ENCODE measurements around the gene LETM1.

LETM1 gene

GRCh38 chr4:1871471-1872021, 15.6 kb upstream of the LETM1 start:
- peak; percentile 89 for DNase-seq

DNA sequence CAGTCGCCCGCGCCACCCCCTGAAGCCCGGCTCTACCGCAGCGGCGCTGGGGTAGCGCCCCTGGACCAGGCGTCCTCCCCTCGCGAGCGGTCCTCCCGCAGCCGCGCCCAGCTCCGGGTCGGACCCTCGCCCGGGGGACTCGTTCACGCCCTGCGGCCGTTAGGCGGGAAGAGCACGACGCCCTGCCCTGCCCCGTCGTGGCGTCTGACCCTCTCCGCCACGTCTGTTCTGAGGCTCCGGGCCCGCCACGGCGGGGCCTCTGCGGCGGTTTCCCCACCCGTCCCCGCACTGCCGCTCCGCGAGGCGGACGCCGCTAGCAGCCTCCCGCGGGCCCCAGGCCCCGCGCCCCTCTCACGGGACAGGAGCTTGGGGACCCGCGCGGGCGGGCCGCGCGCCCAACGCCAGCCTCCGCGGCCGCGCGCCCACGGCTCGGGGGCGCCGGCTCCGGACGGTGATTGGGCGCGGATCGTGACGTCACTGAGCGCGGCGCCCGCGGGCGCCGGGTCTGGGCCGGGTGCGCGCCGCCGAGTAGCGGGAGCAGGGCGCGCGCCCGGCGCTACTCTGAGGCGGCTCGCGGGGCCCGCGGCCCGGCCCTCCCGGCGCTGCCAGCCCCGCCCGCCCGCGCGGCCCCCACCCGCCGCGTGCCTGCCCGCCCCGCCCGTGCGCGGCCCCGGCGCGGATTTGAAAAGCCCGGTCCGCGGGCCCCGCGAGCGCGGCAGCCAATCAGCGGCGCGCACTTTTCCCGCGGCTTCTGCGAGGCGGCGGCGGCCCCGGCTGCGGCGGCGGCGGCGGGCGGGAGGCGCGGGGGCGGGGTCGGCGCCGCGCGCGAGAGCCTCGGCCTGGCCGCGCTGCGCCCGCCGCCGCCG, 14.9 kb upstream of the LETM1 start, which contains the start of gene NSD2:
Gene NSD2 (plus strand): TSS at position 816 of the 866 bp plus-strand sequence. CDS start 29,262 bp downstream, outside the sequence.
- DNase-seq: peak; percentile 100

DNA sequence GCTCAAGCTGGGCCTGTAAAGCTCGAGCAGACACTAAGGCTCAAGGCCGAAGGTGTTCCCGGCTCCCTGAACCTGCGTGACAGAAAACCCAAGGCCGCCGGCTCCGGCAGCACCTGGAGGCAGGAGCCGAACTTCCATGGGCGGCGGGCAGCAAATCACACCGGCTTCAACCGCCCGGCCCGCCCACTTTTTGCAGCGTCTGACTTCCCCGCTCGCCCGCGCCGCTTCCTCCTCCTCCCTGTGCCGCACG, 14.3 kb upstream of the LETM1 start:
- peak; percentile 99 for DNase-seq

- no peak for DNase-seq
Observed at GRCh38 chr4:1869530-1870327, 13.8 kb upstream of the LETM1 start.

DNA sequence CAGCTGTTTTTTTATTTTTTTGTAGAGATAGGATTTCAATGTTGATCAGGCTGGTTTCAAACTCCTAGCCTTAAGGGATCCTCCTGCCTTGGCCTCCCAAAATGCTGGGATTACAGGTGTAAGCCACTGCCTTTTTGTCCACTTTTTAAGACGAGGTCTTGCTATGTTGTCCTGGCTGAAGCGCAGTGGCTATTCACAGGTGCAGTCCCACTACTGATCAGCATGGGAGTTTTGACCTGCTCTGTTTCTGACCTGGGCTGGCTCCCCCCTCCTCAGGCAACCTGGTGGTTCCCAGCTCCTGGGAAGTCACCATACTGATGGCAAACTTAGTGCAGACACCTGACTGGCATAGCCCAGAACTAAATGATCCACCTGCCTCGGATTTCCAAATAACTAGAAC, 13.0 kb upstream of the LETM1 start:
- no peak for DNase-seq

DNA sequence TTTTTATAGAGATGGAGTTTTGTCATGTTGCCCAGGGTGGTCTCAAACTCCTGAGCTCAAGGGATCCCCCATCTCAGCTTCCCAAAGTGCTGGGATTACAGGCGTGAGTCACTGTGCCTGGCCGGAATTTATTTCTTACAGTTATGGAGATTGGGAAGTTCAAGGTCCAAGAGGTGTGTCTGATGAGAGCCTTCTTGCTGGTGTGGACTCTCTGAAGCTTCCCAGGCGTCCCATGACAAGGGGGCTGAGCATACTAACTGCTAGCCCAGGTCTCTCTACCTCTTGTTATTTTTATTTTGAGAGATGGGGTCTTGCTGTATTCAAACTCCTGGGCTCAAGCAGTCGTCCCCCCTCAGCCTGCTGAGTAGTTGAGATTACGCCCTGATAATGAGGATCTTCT, 12.3 kb upstream of the LETM1 start:
- no peak for DNase-seq

GRCh38 chr4:1866189-1866661, 10.3 kb upstream of the LETM1 start:
- DNase-seq: peak; percentile 91

GRCh38 chr4:1864076-1865008, 8.4 kb upstream of the LETM1 start:
- no peak for DNase-seq

GRCh38 chr4:1863297-1864033, 7.5 kb upstream of the LETM1 start:
- DNase-seq: no peak

DNA sequence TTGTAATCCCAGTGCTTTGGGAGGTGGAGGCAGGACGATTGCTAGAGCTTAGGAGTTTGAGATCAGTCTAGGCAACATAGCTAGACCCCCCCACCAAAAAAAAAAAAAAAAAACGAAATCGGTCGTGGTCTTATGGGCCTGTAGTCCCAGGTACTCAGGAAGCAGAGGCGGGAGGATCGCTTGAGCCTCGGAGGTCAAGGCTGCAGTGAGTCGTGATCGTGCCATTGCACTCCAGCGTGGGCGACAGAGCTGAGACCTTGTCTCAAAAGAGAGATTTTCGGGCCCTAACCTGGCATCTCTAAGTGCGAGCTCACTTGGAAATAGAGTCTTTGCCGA, 7.0 kb upstream of the LETM1 start:
- DNase-seq: no peak

DNA sequence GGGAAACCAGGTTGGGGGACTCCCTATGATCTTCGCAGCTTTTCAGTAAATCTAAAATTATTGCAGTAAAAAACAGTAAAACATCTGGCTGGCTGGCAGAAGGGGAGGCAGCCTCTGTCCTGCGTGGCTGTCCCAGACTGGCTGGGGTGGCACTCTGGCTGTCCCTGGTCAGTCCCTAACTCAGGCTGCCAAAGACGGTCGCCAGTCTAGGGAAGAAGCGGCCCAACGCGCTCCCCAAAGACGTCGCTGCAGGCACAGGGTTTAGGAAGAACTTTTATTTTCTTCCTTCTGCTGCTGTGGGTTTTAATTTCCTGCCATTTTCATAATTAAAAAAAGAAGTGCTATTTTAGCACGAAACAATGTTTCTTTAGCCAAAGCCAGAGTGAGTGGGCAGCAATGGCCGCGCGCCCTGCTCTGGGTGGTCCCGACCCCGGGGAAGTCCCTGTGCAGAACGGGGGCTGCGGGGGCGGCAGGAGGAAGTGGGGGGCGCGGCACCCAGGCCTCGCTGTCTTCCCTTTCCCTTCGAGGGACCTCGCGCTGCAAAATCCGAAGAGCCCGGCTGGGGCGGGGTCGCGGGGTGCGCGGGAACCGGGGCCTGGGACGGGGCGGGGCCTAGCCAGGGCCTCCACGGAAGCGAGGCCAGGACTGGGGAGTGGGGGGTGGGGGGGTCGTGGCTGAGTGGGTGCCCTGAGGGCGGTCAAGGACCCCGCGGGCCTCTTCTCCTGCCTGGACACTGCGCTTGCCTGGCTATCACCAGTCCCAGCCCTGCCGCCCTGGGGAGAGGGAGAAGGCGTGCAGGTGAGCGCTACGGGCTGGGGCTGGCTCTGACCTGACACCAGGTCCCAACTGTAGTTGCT, 6.3 kb upstream of the LETM1 start:
- peak; percentile 71 for DNase-seq

DNA sequence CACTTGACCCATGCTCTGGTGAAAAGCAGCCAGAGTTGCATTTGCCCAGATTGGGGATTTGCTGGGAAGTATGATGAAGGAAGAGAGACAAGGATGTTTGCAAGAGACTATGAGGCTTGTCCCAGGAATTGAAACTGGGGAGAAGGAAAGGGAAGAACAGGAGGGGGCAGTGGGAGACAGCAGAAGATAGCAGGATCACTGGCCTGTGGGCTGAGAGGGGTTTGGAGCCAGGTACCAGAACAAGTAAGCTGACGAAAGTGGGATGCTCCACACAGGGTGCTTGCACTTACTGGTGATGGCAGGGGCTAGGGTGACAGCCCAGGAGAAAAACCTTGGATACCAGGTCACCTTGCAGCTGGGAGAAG, 3.4 kb upstream of the LETM1 start:
- no peak for DNase-seq

GRCh38 chr4:1857931-1858330, 2.0 kb upstream of the LETM1 start:
- DNase-seq: no peak

- peak; percentile 74 for DNase-seq
Observed at GRCh38 chr4:1856943-1857699, 1.2 kb upstream of the LETM1 start.

- DNase-seq: peak; percentile 80
Observed at GRCh38 chr4:1855333-1856070, 454 bp downstream of the LETM1 start.

DNA sequence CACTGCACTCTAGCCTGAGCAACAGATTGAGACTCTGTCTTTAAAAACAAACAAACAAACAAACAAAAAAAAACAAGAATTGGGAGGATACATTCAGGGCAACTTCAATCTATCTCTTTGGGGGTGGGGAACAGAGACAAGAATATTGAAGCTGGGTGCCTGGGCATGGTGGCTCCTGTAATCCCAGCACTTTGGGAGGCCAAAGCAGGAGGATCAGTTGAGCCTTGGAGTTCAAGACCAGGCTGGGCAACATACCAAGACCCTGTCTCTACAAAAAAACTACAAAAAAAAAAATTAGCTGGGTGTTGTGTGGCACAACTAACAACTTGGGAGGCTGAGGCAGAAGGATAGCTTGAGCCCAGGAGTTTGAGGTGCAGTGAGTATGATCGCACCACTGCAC, 1.2 kb downstream of the LETM1 start:
- DNase-seq: no peak

DNA sequence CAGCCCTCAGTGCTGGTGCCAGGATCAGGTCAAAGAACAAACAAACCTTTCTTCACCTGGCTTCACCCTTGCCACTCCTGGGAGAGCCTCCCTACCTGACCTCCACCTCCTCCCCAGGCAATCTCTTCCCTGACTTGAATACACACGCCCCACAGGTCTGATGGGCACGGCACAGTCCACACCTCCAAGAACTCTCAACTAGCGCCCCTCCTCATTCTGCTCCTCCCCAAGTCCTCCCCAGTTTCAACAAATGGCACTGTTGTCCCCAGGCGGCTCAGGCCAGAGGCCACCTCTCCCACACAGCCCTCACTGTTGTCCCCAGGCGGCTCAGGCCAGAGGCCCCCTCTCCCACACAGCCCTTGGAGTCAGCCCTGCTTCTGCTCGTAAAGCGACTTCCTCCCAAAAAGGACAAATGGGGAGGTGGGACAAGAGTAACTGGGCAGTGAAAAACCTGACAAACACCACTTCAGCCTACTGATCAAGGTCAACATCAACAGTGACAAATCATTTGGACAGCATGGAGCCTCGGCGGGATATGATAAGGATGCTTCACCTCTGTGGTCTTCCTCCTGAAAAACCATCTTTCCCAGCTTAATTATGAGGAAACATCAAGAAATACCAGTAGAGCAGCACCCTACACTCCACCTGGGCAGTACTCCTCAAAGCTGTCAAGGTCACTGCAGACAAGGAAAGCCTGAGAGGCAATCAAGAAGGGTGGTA, 2.9 kb downstream of the LETM1 start:
- DNase-seq: no peak

DNA sequence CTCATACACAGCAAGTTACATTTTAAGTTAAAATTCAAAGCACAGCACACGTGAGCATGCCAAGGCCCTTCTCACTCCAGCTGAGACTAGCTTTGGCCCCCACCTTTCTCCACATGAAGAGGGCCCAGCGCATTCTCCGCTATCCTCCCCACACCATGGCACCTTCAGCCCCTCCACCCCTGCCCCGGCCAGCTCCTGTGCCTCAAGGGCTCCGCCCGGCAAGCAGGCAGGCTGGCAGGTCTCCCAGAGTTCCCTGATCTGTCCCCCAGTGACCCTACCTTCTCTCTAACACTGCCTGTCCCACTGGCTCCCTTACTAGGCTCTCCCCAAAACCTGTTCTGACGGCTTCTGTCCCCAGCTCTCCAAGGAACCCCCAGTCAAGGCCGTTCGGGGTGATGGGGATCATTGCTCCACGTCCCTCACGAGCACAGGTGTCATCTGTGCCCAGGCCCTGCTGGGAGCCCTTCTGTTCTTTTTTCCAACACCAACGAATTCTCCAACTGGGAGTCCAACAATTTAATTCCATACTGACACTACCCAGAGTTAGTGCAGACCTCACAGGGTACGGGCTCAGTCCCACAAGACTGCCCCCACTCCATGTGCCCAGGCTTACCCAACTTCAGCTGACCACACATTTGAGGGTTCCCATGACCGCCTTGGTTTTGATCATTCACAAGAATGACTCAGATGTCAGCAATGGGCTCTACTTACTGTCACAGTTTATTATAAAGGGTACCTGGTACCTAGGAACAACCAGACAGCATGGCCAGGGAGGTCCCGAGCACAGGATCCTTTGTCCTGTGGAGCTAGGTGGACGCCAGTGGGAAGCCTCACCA, 4.2 kb downstream of the LETM1 start:
- no peak for DNase-seq
